GM13976 (cell line): ENCODE results near the gene CST11.

Source experiments
- DNase-seq: peaks from one replicate; pipeline ENCODE4 v3.0.0; 2012; ENCODE audit warnings: low spot score
- CTCF ChIP-seq: IDR thresholded peaks from 2 replicates; pipeline ENCODE4 v1.5.1; 2012; ENCODE audit warnings: borderline replicate concordance, mild to moderate bottlenecking; ENCODE audit not compliant: insufficient read depth; ENCODE audit errors: extremely low read depth, missing control alignments, control extremely low read depth
- in situ Hi-C: fragments of 300-500 bp; cut with MboI; formaldehyde crosslinking; loops from one replicate; pipeline ENCODE4 v1.12.0; 2022; ENCODE audit warnings: low sequenced_read_pairs, mixed read lengths, inconsistent platforms; ENCODE audit not compliant: unreplicated experiment

CST11 gene

GRCh38 chr20:23488996-23489395 lies 36.3 kb upstream of the CST11 start:
- in situ Hi-C loops, result no loop called here
- no peak for TF ChIP-seq CTCF
- no peak for DNase-seq

DNA sequence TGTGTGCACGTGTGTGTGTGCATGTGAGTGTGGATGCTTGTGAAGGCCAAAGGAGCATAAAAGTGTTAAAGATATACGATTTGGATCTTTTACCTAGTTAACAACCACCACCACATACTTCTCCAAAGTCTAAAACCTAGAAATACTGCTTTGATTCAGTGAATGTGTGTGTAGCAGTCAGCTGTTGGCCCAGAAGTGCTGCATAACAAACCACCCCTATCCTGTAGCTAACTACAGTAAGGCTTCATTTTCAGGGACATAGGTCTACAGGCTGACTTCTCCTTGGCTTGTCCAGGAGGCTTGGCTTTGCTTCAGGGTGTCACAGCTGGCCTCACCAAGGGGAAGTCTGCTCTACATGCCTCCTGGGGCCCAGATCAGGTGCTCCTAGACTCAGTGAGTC lies 35.8 kb upstream of the CST11 start:
- in situ Hi-C loops, result no loop called here
- no peak for TF ChIP-seq CTCF
- DNase-seq, result no peak

DNA sequence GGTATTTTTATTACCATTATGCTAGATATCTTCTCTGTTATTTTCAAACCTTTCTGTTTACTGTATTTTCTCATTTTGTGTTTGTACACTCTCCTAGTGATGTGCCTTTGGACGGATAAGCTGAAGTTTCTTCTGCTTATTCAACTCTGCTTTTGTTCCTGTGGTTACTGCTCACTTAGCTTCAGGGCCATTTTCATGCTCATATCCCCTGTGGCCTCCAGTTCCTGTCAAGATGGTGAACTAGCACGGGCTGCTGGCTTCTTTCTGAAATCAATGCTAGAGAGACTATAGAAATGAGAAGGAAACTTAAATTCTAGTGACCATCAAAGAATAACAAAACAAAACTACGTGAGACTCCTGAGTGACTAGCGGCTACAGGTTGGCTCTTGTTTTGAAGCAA lies 31.4 kb upstream of the CST11 start:
- in situ Hi-C loops, result no loop called here
- no peak for DNase-seq
- no peak for TF ChIP-seq CTCF

DNA sequence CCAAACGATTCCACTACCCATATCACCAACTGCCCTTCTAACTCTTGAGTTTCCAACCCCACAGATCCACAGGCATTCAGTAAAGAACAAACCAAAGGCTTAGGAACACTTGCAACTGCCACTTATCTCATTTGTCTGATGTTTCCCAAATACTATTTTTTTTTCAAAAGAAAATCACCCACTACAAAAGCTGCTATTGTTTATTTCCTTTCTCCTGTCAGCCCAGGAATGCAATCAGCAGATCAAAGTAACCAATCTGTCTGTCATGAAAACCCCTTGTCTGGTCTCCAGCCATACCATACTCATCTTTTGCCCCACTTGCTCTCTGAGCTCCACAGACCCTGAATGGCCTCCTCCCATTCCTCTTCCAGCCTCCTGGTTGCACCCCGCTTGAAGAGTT lies 29.5 kb upstream of the CST11 start:
- TF ChIP-seq CTCF, result no peak
- no peak for DNase-seq
- in situ Hi-C loops, result no loop called here

DNA sequence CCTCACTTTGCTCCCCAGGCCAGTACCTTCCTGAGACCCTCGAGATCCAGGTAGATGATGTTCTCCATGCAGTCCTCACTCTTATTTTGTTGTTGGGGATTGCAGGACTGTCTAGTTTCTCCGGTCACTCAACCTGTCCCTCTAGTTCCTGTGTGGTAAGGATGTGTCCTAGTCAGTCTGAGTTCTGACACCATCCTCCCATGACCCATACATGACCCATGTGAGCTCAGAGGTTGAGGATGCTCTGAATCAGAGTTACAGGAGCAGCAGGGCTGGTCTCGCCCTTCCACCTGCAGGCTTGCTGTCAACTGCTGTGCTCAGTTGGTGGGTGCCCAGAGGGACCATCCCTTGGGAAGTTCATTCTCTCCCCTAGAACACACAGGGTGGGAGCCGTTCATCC lies 26.4 kb upstream of the CST11 start:
- in situ Hi-C loops, result no loop called here

GRCh38 chr20:23477223-23477622 lies 24.5 kb upstream of the CST11 start:
- TF ChIP-seq CTCF, result no peak
- in situ Hi-C loops, result no loop called here
- DNase-seq, result no peak

More for the DNA sequence above, 26.4 kb upstream of the CST11 start:
- TF ChIP-seq CTCF, result no peak
- no peak for DNase-seq
